GM12892 (cell line): ENCODE data around the gene F2RL3. TPM values are rescaled to one million over a fixed set of nuclear protein-coding genes. Genes with fewer than 3 reads are reported as not detected.

Experiments
- DNase-seq: peaks from one replicate; pipeline ENCODE4 v3.0.0; 2011; ENCODE audit not compliant: insufficient read length
- FAIRE-seq: peaks from 2 replicates; lab custom pipeline; 2011; peaks lifted over from hg19 to GRCh38; lab: Jason Lieb, UNC
- POLR2A ChIP-seq: IDR thresholded peaks from 2 replicates; pipeline ENCODE4 v1.6.1; 2011; ENCODE audit warnings: low read depth, low read length, control low read depth
- POLR2AphosphoS5 ChIP-seq: IDR thresholded peaks from 2 replicates; pipeline ENCODE4 v1.6.1; 2011; ENCODE audit warnings: low read depth, low read length, control low read depth
- TAF1 ChIP-seq: IDR thresholded peaks from 2 replicates; pipeline ENCODE4 v1.6.1; 2011; ENCODE audit warnings: low read depth, mild to moderate bottlenecking, control low read depth, low read length, borderline replicate concordance
- polyA plus RNA-seq: library from polyadenylated mRNA; unstranded; fragments of >200 nt; gene quantifications from one replicate; pipeline ENCODE4 v1.2.1, GENCODE V29; 2012; ENCODE audit warnings: missing spikeins, inconsistent platforms; ENCODE audit not compliant: missing spikeins

The F2RL3 gene
- polyA plus RNA-seq: 0.40 TPM

GRCh38 chr19:16888629-16889365 lies at the start of gene F2RL3:
TSS of gene F2RL3 (plus strand) at chr19:16888999. CDS start at chr19:16889190, 191 bp downstream.
- peak; percentile 62 for DNase-seq
- FAIRE-seq: peak; percentile 54
- no peak for TF ChIP-seq TAF1
- 0 out of 2 replicates have a peak, but pooled peaks have one; percentile 16 for TF ChIP-seq POLR2A

- DNase-seq (no peak), FAIRE-seq (no peak)
- TF ChIP-seq POLR2A (no peak), POLR2AphosphoS5 (no peak), TAF1 (no peak)
These were observed 47.3 kb upstream of the F2RL3 start for GRCh38 chr19:16841391-16841926.

GRCh38 chr19:16846901-16847300 lies 41.9 kb upstream of the F2RL3 start:
- TF ChIP-seq POLR2AphosphoS5 (no peak), POLR2A (no peak), TAF1 (no peak)
- DNase-seq (no peak), FAIRE-seq (no peak)

GRCh38 chr19:16847430-16847829 lies 41.4 kb upstream of the F2RL3 start:
- TF ChIP-seq POLR2A (no peak), POLR2AphosphoS5 (no peak)

GRCh38 chr19:16849168-16849567 lies 39.6 kb upstream of the F2RL3 start:
- DNase-seq: no peak

More at GRCh38 chr19:16847430-16847829, 41.4 kb upstream of the F2RL3 start:
- FAIRE-seq (no peak), DNase-seq (no peak)

GRCh38 chr19:16850133-16850532 lies 38.7 kb upstream of the F2RL3 start:
- no peak for FAIRE-seq
- no peak for DNase-seq
- no peak for TF ChIP-seq POLR2A
- no peak for TF ChIP-seq TAF1
- no peak for TF ChIP-seq POLR2AphosphoS5

More at GRCh38 chr19:16849168-16849567, 39.6 kb upstream of the F2RL3 start:
- no peak for FAIRE-seq
- no peak for TF ChIP-seq TAF1
- TF ChIP-seq POLR2AphosphoS5: no peak

GRCh38 chr19:16851031-16851712 lies 37.6 kb upstream of the F2RL3 start:
- FAIRE-seq (no peak), DNase-seq (no peak)
- TF ChIP-seq TAF1 (no peak), POLR2AphosphoS5 (no peak), POLR2A (no peak)

GRCh38 chr19:16853066-16853465 lies 35.7 kb upstream of the F2RL3 start:
- FAIRE-seq (no peak), DNase-seq (no peak)
- TF ChIP-seq POLR2AphosphoS5 (no peak), TAF1 (no peak), POLR2A (no peak)

- no peak for TF ChIP-seq POLR2AphosphoS5
- no peak for TF ChIP-seq TAF1
- FAIRE-seq (no peak), DNase-seq (no peak)
These were observed 32.7 kb upstream of the F2RL3 start for GRCh38 chr19:16856091-16856490.

GRCh38 chr19:16859626-16860025 lies 29.2 kb upstream of the F2RL3 start:
- FAIRE-seq (no peak), DNase-seq (no peak)
- TF ChIP-seq POLR2AphosphoS5: no peak
- TF ChIP-seq POLR2A: no peak
- TF ChIP-seq TAF1: no peak

- no peak for DNase-seq
- no peak for FAIRE-seq
- TF ChIP-seq POLR2A: no peak
- no peak for TF ChIP-seq TAF1
- TF ChIP-seq POLR2AphosphoS5: no peak
These were observed 28.7 kb upstream of the F2RL3 start for GRCh38 chr19:16860118-16860517.

GRCh38 chr19:16861011-16861410 lies 27.8 kb upstream of the F2RL3 start:
- no peak for TF ChIP-seq POLR2A
- no peak for TF ChIP-seq TAF1
- TF ChIP-seq POLR2AphosphoS5: no peak
- DNase-seq (no peak), FAIRE-seq (no peak)
